MM.1S (cell line): Measurements from ENCODE around the gene CNPY1.
"Not testable (repeated sequence)": the region's sequence is repeated elsewhere in the genome, so short reads cannot be mapped to it uniquely, and the experiment has no call there.

Source experiments
- DNase-seq: peaks from one replicate; pipeline ENCODE4 v3.0.0-alpha.2; 2015
- H2AFZ ChIP-seq: fragments of 300-600 bp; sonication (generic); 2 replicates; pipeline ENCODE4 v1.6.0; 2016; ENCODE audit warnings: antibody characterized with exemption, low read length
- H3F3A ChIP-seq: fragments of 300-600 bp; sonication (generic); 2 replicates; pipeline ENCODE4 v1.6.1; 2016; ENCODE audit warnings: mild to moderate bottlenecking, antibody characterized with exemption, low read length, moderate library complexity, mixed read lengths; ENCODE audit not compliant: insufficient read depth
- H3K27ac ChIP-seq: fragments of 300-600 bp; sonication (generic); 2 replicates; pipeline ENCODE4 v1.5.1; 2016; ENCODE audit warnings: mild to moderate bottlenecking, low read length
- H3K27me3 ChIP-seq: fragments of 300-600 bp; sonication (generic); replicated peaks from 2 replicates; pipeline ENCODE4 v1.6.0; 2016; ENCODE audit warnings: low read length; ENCODE audit not compliant: insufficient read depth
- H3K36me3 ChIP-seq: fragments of 300-600 bp; sonication (generic); replicated peaks from 2 replicates; pipeline ENCODE4 v1.6.1; 2016; ENCODE audit warnings: mild to moderate bottlenecking, low read length, mixed read lengths; ENCODE audit not compliant: insufficient read depth
- H3K4me1 ChIP-seq: fragments of 300-600 bp; sonication (generic); 2 replicates; pipeline ENCODE4 v1.6.1; 2016; ENCODE audit warnings: low read length, mixed read lengths
- H3K4me2 ChIP-seq: fragments of 300-600 bp; sonication (generic); 2 replicates; pipeline ENCODE4 v1.6.0; 2016; ENCODE audit warnings: low read depth, low read length
- H3K4me3 ChIP-seq: fragments of 300-600 bp; sonication (generic); 2 replicates; pipeline ENCODE4 v1.5.1; 2016; ENCODE audit warnings: low read length, mixed read lengths
- H3K79me2 ChIP-seq: fragments of 300-600 bp; sonication (generic); 2 replicates; pipeline ENCODE4 v1.6.1; 2016; ENCODE audit warnings: mixed run types, low read length, mixed read lengths
- H3K9ac ChIP-seq: fragments of 300-600 bp; sonication (generic); 2 replicates; pipeline ENCODE4 v1.6.1; 2016; ENCODE audit warnings: low read length, mixed read lengths
- H3K9me2 ChIP-seq: fragments of 300-600 bp; sonication (generic); replicated peaks from 2 replicates; pipeline ENCODE4 v1.6.1; 2016; ENCODE audit warnings: mild to moderate bottlenecking, low read length, mixed read lengths; ENCODE audit not compliant: insufficient read depth
- H3K9me3 ChIP-seq: fragments of 300-600 bp; sonication (generic); replicated peaks from 2 replicates; pipeline ENCODE4 v1.6.1; 2016; ENCODE audit warnings: mild to moderate bottlenecking, low read length, mixed read lengths; ENCODE audit not compliant: insufficient read depth
- H4K20me1 ChIP-seq: fragments of 300-600 bp; sonication (generic); 2 replicates; pipeline ENCODE4 v1.6.1; 2016; ENCODE audit warnings: mild to moderate bottlenecking, low read length, moderate library complexity, mixed read lengths; ENCODE audit not compliant: insufficient read depth
- CTCF ChIP-seq: fragments of 300-600 bp; sonication (generic); IDR thresholded peaks from 2 replicates; pipeline ENCODE4 v1.5.1; 2016; ENCODE audit warnings: antibody characterized with exemption, low read length, mixed read lengths
- EZH2 ChIP-seq: fragments of 300-600 bp; sonication (generic); optimal IDR thresholded peaks from 2 replicates; pipeline ENCODE3; 2017; ENCODE audit warnings: low read depth, mild to moderate bottlenecking, antibody characterized with exemption, low read length, mixed read lengths
- EZH2phosphoT487 ChIP-seq: fragments of 300-600 bp; sonication (generic); IDR thresholded peaks from 2 replicates; pipeline ENCODE4 v1.6.1; 2018; ENCODE audit warnings: antibody characterized with exemption, low read length

CNPY1 gene

GRCh38 chr7:155567646-155568332, 21.4 kb upstream of the CNPY1 start:
- TF ChIP-seq CTCF (no peak), EZH2 (no peak), EZH2phosphoT487 (no peak)
- no peak overlapping the region for H3K27ac ChIP-seq
- DNase-seq: no peak
- no peaks in the 10 kb centered on the region for H4K20me1 ChIP-seq
- H3K9me2 ChIP-seq: no peaks in the 10 kb centered on the region
- no peaks in the 10 kb centered on the region for H3K4me1 ChIP-seq
- no peak overlapping the region for H2AFZ ChIP-seq
- H3K79me2 ChIP-seq: no peaks in the 10 kb centered on the region
- H3K4me2 ChIP-seq: no peak overlapping the region
- no peaks in the 10 kb centered on the region for H3K9me3 ChIP-seq
- H3K9ac ChIP-seq: no peak overlapping the region
- H3K27me3 ChIP-seq: peaks cover 69% of the 10 kb centered on the region
- no peak overlapping the region for H3K4me3 ChIP-seq
- no peaks in the 10 kb centered on the region for H3F3A ChIP-seq
- H3K36me3 ChIP-seq: no peaks in the 10 kb centered on the region

GRCh38 chr7:155566011-155566836, 19.9 kb upstream of the CNPY1 start:
- H3K9me3 ChIP-seq: no peaks in the 10 kb centered on the region
- no peak overlapping the region for H3K9ac ChIP-seq
- H3K9me2 ChIP-seq: no peaks in the 10 kb centered on the region
- H3K27me3 ChIP-seq: peaks cover 69% of the 10 kb centered on the region
- no peaks in the 10 kb centered on the region for H3K36me3 ChIP-seq
- H3K4me1 ChIP-seq: 0 out of 2 replicates have a peak, but pooled peaks cover 2% of the 10 kb centered on the region
- no peak for DNase-seq
- H2AFZ ChIP-seq: no peak overlapping the region
- no peak overlapping the region for H3K4me3 ChIP-seq
- no peaks in the 10 kb centered on the region for H3F3A ChIP-seq
- H3K4me2 ChIP-seq: no peak overlapping the region
- H3K27ac ChIP-seq: no peak overlapping the region
- no peak for TF ChIP-seq CTCF
- no peak for TF ChIP-seq EZH2
- TF ChIP-seq EZH2phosphoT487: no peak
- H3K79me2 ChIP-seq: no peaks in the 10 kb centered on the region
- H4K20me1 ChIP-seq: no peaks in the 10 kb centered on the region

- H3K9me3 ChIP-seq: no peaks in the 10 kb centered on the region
- H3F3A ChIP-seq: no peaks in the 10 kb centered on the region
- peaks cover 76% of the 10 kb centered on the region for H3K27me3 ChIP-seq
- H3K4me3 ChIP-seq: no peak overlapping the region
- H3K9me2 ChIP-seq: no peaks in the 10 kb centered on the region
- H3K79me2 ChIP-seq: no peaks in the 10 kb centered on the region
- no peak overlapping the region for H3K4me2 ChIP-seq
- no peaks in the 10 kb centered on the region for H3K36me3 ChIP-seq
- no peak overlapping the region for H2AFZ ChIP-seq
- no peak for TF ChIP-seq CTCF
- no peak for TF ChIP-seq EZH2
- no peak for TF ChIP-seq EZH2phosphoT487
- no peak overlapping the region for H3K9ac ChIP-seq
- H4K20me1 ChIP-seq: no peaks in the 10 kb centered on the region
- no peak for DNase-seq
- H3K27ac ChIP-seq: no peak overlapping the region
- H3K4me1 ChIP-seq: 0 out of 2 replicates have a peak, but pooled peaks cover 3% of the 10 kb centered on the region
Observed at GRCh38 chr7:155565596-155565995, 19.2 kb upstream of the CNPY1 start.

GRCh38 chr7:155562976-155563375, 16.6 kb upstream of the CNPY1 start:
- not testable (repeated sequence) for H3F3A ChIP-seq, H3K9me2 ChIP-seq, DNase-seq, H3K4me1 ChIP-seq, H3K9ac ChIP-seq, H3K4me3 ChIP-seq, H4K20me1 ChIP-seq, H3K36me3 ChIP-seq, H3K4me2 ChIP-seq, H3K27ac ChIP-seq, H2AFZ ChIP-seq, H3K9me3 ChIP-seq, H3K79me2 ChIP-seq
- peaks cover 84% of the 10 kb centered on the region for H3K27me3 ChIP-seq
